A673 (cell line): ENCODE data around the gene PNMA5. TPM values are rescaled to one million over a fixed set of nuclear protein-coding genes. Genes with fewer than 3 reads are reported as not detected.
"Not testable (repeated sequence)": the region's sequence is repeated elsewhere in the genome, so short reads cannot be mapped to it uniquely, and the experiment has no call there.

ENCODE experiments used
- BruUV-seq: library from RNA; stranded (reverse); fragments of 400-500 nt; replicated peaks from 2 replicates; lab custom pipeline; 2021; lab: Mats Ljungman, UMichigan
- CTCF ChIA-PET: fragments of 300-600 bp; sonication (Branson Sonifier 250); formaldehyde crosslinking; loops from one replicate; lab custom pipeline; 2022; ENCODE audit warnings: antibody characterized with exemption; lab: Charles Lee
- POLR2A ChIA-PET: fragments of 300-600 bp; sonication (Branson Sonifier 250); formaldehyde crosslinking; loops from one replicate; lab custom pipeline; 2022; ENCODE audit warnings: antibody characterized with exemption; ENCODE audit not compliant: low non-redundant PET; lab: Charles Lee
- DNase-seq: peaks from one replicate; pipeline ENCODE4 v3.0.0-alpha.2; 2015; ENCODE audit warnings: low spot score
- H3K27ac ChIP-seq: fragments of 200-600 bp; sonication (generic); 2 replicates; pipeline ENCODE4 v1.5.1; 2016; ENCODE audit warnings: mixed run types, low read depth, mild to moderate bottlenecking, mixed read lengths, antibody characterized with exemption, low read length; ENCODE audit not compliant: poor library complexity, severe bottlenecking
- H3K27me3 ChIP-seq: fragments of 200-600 bp; sonication (generic); replicated peaks from 2 replicates; pipeline ENCODE4 v1.6.1; 2017; ENCODE audit warnings: mixed run types, low read depth, mild to moderate bottlenecking, mixed read lengths, antibody characterized with exemption, low read length; ENCODE audit not compliant: insufficient read depth, poor library complexity
- H3K36me3 ChIP-seq: fragments of 200-600 bp; sonication (generic); 2 replicates; pipeline ENCODE4 v1.6.1; 2016; ENCODE audit warnings: mixed run types, mild to moderate bottlenecking, mixed read lengths, antibody characterized with exemption, low read length; ENCODE audit not compliant: insufficient read depth, poor library complexity, severe bottlenecking
- H3K4me1 ChIP-seq: fragments of 200-600 bp; sonication (generic); 2 replicates; pipeline ENCODE4 v1.6.1; 2017; ENCODE audit warnings: mixed run types, mild to moderate bottlenecking, mixed read lengths, antibody characterized with exemption, low read length; ENCODE audit not compliant: insufficient read depth, poor library complexity, severe bottlenecking
- H3K4me3 ChIP-seq: fragments of 200-600 bp; sonication (generic); 2 replicates; pipeline ENCODE4 v1.5.1; 2016; ENCODE audit warnings: low read depth, mixed run types, mild to moderate bottlenecking, mixed read lengths, low read length; ENCODE audit not compliant: poor library complexity, severe bottlenecking
- H3K9me3 ChIP-seq: fragments of 200-600 bp; sonication (generic); 2 replicates; pipeline ENCODE4 v1.6.1; 2016; ENCODE audit warnings: mixed run types, low read depth, mild to moderate bottlenecking, mixed read lengths, antibody characterized with exemption, low read length; ENCODE audit not compliant: poor library complexity, severe bottlenecking
- CTCF ChIP-seq: fragments of 300-800, 200-600 bp; sonication (generic); conservative IDR thresholded peaks from 2 replicates; pipeline ENCODE4 v1.5.1; 2017; ENCODE audit warnings: low read depth, mild to moderate bottlenecking, antibody characterized with exemption, low read length, moderate library complexity, mixed read lengths
- EZH2 ChIP-seq: fragments of 200-600 bp; sonication (generic); IDR thresholded peaks from 2 replicates; pipeline ENCODE4 v1.6.1; 2017; ENCODE audit warnings: borderline replicate concordance, low read depth, mild to moderate bottlenecking, mixed read lengths, antibody characterized with exemption, low read length; ENCODE audit not compliant: poor library complexity, severe bottlenecking
- intact Hi-C: fragments of 100-400 bp; cut with micrococcal nuclease; formaldehyde crosslinking; loops from one replicate; pipeline ENCODE4 v1.10.0; 2022; ENCODE audit not compliant: unreplicated experiment
- total RNA-seq: library from RNA; stranded (reverse); gene quantifications from 2 replicates; pipeline ENCODE4 v1.2.3, GENCODE V29; 2021

Gene PNMA5
- total RNA-seq, 1 experiment from 2014 or later, result not detected

GRCh38 chrX:152989292-152989658, 4.6 kb downstream of the PNMA5 start:
- TF ChIP-seq CTCF (no peak), EZH2 (no peak)
- intact Hi-C loops, result no loop called here
- DNase-seq, result no peak

DNA sequence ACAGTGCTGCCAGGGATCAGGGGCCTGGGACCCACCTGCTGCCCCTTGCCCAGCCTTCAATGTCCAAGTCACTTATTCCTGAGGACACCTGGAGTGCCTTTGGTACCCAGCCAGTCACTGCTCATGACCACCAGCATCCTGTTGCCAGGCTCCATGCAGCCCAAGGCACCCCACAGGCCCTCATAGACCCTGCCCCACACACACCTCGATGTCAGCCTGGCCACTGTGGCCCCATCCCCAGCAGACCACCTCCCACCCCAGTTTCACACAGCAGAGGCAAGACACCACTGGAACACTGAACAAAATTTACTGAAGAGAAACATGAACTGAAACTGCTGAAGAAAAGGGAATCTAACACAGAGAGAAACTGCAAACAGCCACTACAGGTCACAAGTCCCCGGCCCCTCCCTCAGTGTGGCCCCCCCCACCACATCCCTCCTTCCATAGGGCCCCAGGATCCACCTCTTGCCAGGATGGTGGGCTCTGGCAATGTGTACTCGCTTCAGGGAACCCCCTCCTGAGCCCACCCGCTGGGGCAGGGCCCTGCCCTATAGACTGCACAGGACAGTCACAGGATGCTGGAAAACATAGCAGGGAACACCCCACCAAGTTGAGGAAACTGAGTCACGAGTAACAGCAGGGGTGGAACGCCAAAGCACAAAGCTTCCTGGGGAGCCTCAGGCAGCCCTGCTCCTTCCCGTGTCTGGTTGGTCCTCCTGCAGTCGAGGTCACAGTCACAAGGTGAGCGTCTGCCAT, 5.2 kb downstream of the PNMA5 start:
- CTCF ChIA-PET, result no interaction called here
- Histone ChIP-seq H3K27me3 (no peaks in the 10 kb centered on the region), H3K9me3 (no peaks in the 10 kb centered on the region), H3K36me3 (no peaks in the 10 kb centered on the region), H3K4me3 (no peak overlapping the region), H3K27ac (no peak overlapping the region), H3K4me1 (no peaks in the 10 kb centered on the region)
- BruUV-seq, result no TSS peak
- TF ChIP-seq CTCF, result no peak
- TF ChIP-seq EZH2, result no peak
- no peak for DNase-seq
- POLR2A ChIA-PET, result no interaction called here
- intact Hi-C loops, result no loop called here

More at GRCh38 chrX:152989292-152989658, 4.6 kb downstream of the PNMA5 start:
- Histone ChIP-seq H3K27ac (no peak overlapping the region), H3K4me3 (no peak overlapping the region), H3K36me3 (no peaks in the 10 kb centered on the region), H3K27me3 (no peaks in the 10 kb centered on the region), H3K4me1 (no peaks in the 10 kb centered on the region), H3K9me3 (no peaks in the 10 kb centered on the region)
- ChIA-PET POLR2A (no interaction called here), CTCF (no interaction called here)
- no TSS peak for BruUV-seq

GRCh38 chrX:152987801-152988200, 6.1 kb downstream of the PNMA5 start:
- intact Hi-C loops, result no loop called here
- Histone ChIP-seq H3K9me3 (no peaks in the 10 kb centered on the region), H3K4me1 (no peaks in the 10 kb centered on the region), H3K36me3 (no peaks in the 10 kb centered on the region), H3K27ac (no peak overlapping the region), H3K4me3 (no peak overlapping the region), H3K27me3 (no peaks in the 10 kb centered on the region)
- TF ChIP-seq CTCF, result no peak
- no peak for TF ChIP-seq EZH2
- POLR2A ChIA-PET, result no interaction called here
- no TSS peak for BruUV-seq
- no peak for DNase-seq
- CTCF ChIA-PET, result no interaction called here

- DNase-seq, BruUV-seq, H3K4me3 ChIP-seq, H3K4me1 ChIP-seq, CTCF ChIA-PET, intact Hi-C loops, POLR2A ChIA-PET, H3K9me3 ChIP-seq, H3K36me3 ChIP-seq, H3K27me3 ChIP-seq, H3K27ac ChIP-seq: not testable (repeated sequence)
Measured at GRCh38 chrX:152987156-152987555, 6.8 kb downstream of the PNMA5 start.

DNA sequence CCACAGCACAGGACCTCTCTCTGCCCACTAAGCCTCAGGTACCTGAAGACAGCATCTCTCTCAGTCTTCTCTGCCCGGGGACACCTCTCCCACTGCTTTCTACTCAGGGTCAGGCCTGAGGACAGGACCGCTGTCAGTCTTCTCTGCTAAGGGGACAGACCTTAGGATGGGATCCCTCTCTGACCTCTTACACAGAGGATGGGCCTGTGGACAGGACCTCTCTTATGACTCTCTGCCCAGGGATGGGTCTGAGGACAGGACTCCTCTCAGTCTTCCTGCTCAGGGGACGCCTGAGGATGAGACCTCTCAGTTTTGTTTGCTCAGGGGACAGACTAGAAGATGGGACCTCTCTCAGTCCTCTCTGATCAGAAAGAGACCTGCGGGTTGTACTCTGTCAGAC, 8.5 kb downstream of the PNMA5 start:
- H3K27ac ChIP-seq, H3K27me3 ChIP-seq, BruUV-seq, CTCF ChIA-PET, DNase-seq, H3K4me3 ChIP-seq, POLR2A ChIA-PET, H3K36me3 ChIP-seq, H3K4me1 ChIP-seq, H3K9me3 ChIP-seq, intact Hi-C loops: not testable (repeated sequence)
